T47D (cell line): ENCODE data around the gene OR4Q2.
"Not testable (repeated sequence)": the region's sequence is repeated elsewhere in the genome, so short reads cannot be mapped to it uniquely, and the experiment has no call there.

Experiments
- DNase-seq, 2 experiments: peaks; one replicate each; pipeline versions ENCODE4 v3.0.0 to v3.0.0-alpha.2; 2011 to 2012; ENCODE audit warnings: low read depth in 1 of 2, low spot score in 1 of 2
- JUND ChIP-seq: IDR thresholded peaks from 2 replicates; pipeline ENCODE4 v1.6.1; 2012; ENCODE audit warnings: low read depth
- in situ Hi-C: cut with HindIII; loops from 2 replicates; pipeline ENCODE4 v1.10.0; 2016; ENCODE audit warnings: low sequenced_read_pairs, low pct_unique_long_range_greater_than_20kb

OR4Q2 gene

GRCh38 chr14:20001863-20002262 is at the start of gene OR4Q2:
Gene OR4Q2, plus strand, starts transcription at chr14:20002163.
- TF ChIP-seq JUND = no peak
- DNase-seq = no peak
- in situ Hi-C loops = no loop called here

GRCh38 chr14:19969735-19970134 is 32.2 kb upstream of the OR4Q2 start:
- DNase-seq, in situ Hi-C loops: not testable (repeated sequence)

GRCh38 chr14:19974844-19975243 is 27.1 kb upstream of the OR4Q2 start:
- TF ChIP-seq JUND = no peak
- no peak for DNase-seq
- in situ Hi-C loops = no loop called here

GRCh38 chr14:19975291-19975690 is 26.7 kb upstream of the OR4Q2 start, which contains the start of gene OR4K15:
Gene OR4K15, plus strand, starts transcription at chr14:19975591. Its CDS starts 0 bp downstream, at chr14:19975591.
- no peak for DNase-seq
- TF ChIP-seq JUND = no peak
- in situ Hi-C loops = no loop called here

GRCh38 chr14:19993438-19993837 is 8.5 kb upstream of the OR4Q2 start:
- DNase-seq = no peak
- in situ Hi-C loops = no loop called here
- TF ChIP-seq JUND = no peak

- no peak for TF ChIP-seq JUND
- DNase-seq = no peak
- in situ Hi-C loops = no loop called here
Observed at GRCh38 chr14:20002319-20002718, 356 bp downstream of the OR4Q2 start.

- in situ Hi-C loops = no loop called here
- no peak for DNase-seq
- no peak for TF ChIP-seq JUND
Observed at GRCh38 chr14:20008156-20008555, 6.2 kb downstream of the OR4Q2 start.

GRCh38 chr14:20019257-20019865 is 17.4 kb downstream of the OR4Q2 start, which contains the start of gene OR4K14:
Gene OR4K14, minus strand, starts transcription at chr14:20019307. Its CDS starts 4,114 bp downstream, at chr14:20015193.
- in situ Hi-C loops = no loop called here
- no peak for TF ChIP-seq JUND
- no peak for DNase-seq

- no peak for DNase-seq
- no peak for TF ChIP-seq JUND
- in situ Hi-C loops = no loop called here
Observed at GRCh38 chr14:20031058-20031457, 29.1 kb downstream of the OR4Q2 start.

GRCh38 chr14:20035449-20035848 is 33.5 kb downstream of the OR4Q2 start:
- in situ Hi-C loops = no loop called here
- no peak for DNase-seq
- TF ChIP-seq JUND = no peak

- no peak for TF ChIP-seq JUND
- no peak for DNase-seq
- in situ Hi-C loops = no loop called here
Observed at GRCh38 chr14:20035938-20036337, 34.0 kb downstream of the OR4Q2 start, which contains the start of gene OR4K13. Gene OR4K13, minus strand, starts transcription at chr14:20036038. Its CDS starts 1,280 bp downstream, at chr14:20034758.

- DNase-seq = no peak
- in situ Hi-C loops = no loop called here
- TF ChIP-seq JUND = no peak
Observed at GRCh38 chr14:20044243-20044642, 42.3 kb downstream of the OR4Q2 start.

GRCh38 chr14:20048202-20048601 is 46.2 kb downstream of the OR4Q2 start:
- no peak for TF ChIP-seq JUND
- in situ Hi-C loops = no loop called here
- no peak for DNase-seq
